ENCODE data around the gene TRAF3IP3. TPM values are rescaled to one million over a fixed set of nuclear protein-coding genes. Genes with fewer than 3 reads are reported as not detected.

Gene TRAF3IP3
- total and polyA plus RNA-seq, 2 donors (not counting 3 experiments of a cell fraction or from before 2014, with no cell fraction given): not detected

- H3K27me3 ChIP-seq (ENCODE audit: control insufficient read depth in 2 of 2, insufficient read depth in 2 of 2, low read length in 2 of 2): no peaks in the 10 kb centered on the region
- DNase-seq (ENCODE audit: low read depth, low spot score) (no peak), FAIRE-seq (no peak)
- ChIA-PET POLR2A (no interaction called here), CTCF (no interaction called here)
- no peaks in the 10 kb centered on the region for H4K20me1 ChIP-seq (replicated peaks; ENCODE audit: control insufficient read depth, extremely low read depth, insufficient read depth, low read length)
- no peak overlapping the region for H3K4me3 ChIP-seq (replicated peaks in 1 of 3; ENCODE audit: insufficient read depth in 1 of 3, low read depth in 1 of 3, low read length in 3 of 3)
- no peak overlapping the region for H3K4me2 ChIP-seq (ENCODE audit: insufficient read depth, low read length)
- dilution Hi-C loops (cut with MboI; ENCODE audit: extremely low pct_ligation_motif_present, low sequenced_read_pairs) (no loop called here), intact Hi-C loops (cut with micrococcal nuclease) (no loop called here)
- TF ChIP-seq MAX (IDR thresholded peaks at IDR 0.05; ENCODE audit: insufficient read depth, insufficient read length) (no peak), JUN (IDR thresholded peaks at IDR 0.05; ENCODE audit: borderline replicate concordance, insufficient read depth, insufficient read length, low read depth) (no peak), POLR2A (IDR thresholded peaks at IDR 0.05; ENCODE audit: low read depth, low read length) (no peak), GATA2 (IDR thresholded peaks at IDR 0.05; ENCODE audit: insufficient read depth, insufficient read length, low read depth, low read length) (no peak), FOS (IDR thresholded peaks at IDR 0.05; ENCODE audit: borderline replicate concordance, insufficient read depth, low read length) (no peak), CTCF (IDR thresholded peaks at IDR 0.05; ENCODE audit: extremely low read depth in 1 of 2, insufficient read depth in 1 of 2, low read depth in 1 of 2, low read length in 2 of 2) (no peak), EZH2 (IDR thresholded peaks at IDR 0.05; ENCODE audit: borderline replicate concordance, low read depth, low read length, severe bottlenecking) (no peak), POLR2AphosphoS5 (IDR thresholded peaks at IDR 0.05; ENCODE audit: insufficient read depth, low read depth, low read length) (no peak)
- no peak overlapping the region for H2AFZ ChIP-seq (ENCODE audit: low read depth, low read length)
- no peak overlapping the region for H3K27ac ChIP-seq (ENCODE audit: insufficient read depth, low read depth, low read length)
- no peaks in the 10 kb centered on the region for H3K79me2 ChIP-seq (ENCODE audit: control insufficient read depth, insufficient read depth, low read length)
- H3K9me1 ChIP-seq (replicated peaks; ENCODE audit: control insufficient read depth, extremely low read depth, insufficient read depth, low read length): no peaks in the 10 kb centered on the region
- no TSS peak for BruUV-seq (replicated peaks)
- no peaks in the 10 kb centered on the region for H3K36me3 ChIP-seq (ENCODE audit: control insufficient read depth in 2 of 2, extremely low read depth in 1 of 2, insufficient read depth in 2 of 2, low read length in 2 of 2)
- H3K4me1 ChIP-seq (ENCODE audit: control insufficient read depth, extremely low read depth, insufficient read depth, low read length): peaks cover 10% of the 10 kb centered on the region
- H3K9me3 ChIP-seq (replicated peaks; ENCODE audit: control insufficient read depth, insufficient read depth, low read length): no peaks in the 10 kb centered on the region
- H3K9ac ChIP-seq (replicated peaks; ENCODE audit: extremely low read depth, insufficient read depth, low read length): no peak overlapping the region
These were observed 24.4 kb downstream of the TRAF3IP3 start for GRCh38 chr1:209780268-209780667.
